ENCODE measurements around the gene INPP4A. TPM values are rescaled to one million over a fixed set of nuclear protein-coding genes. Genes with fewer than 3 reads are reported as not detected.

The INPP4A gene
- total and polyA plus RNA-seq, 2 of the 13 experiments (the other 11 are each of a cell fraction or from before 2014, with no cell fraction given), result 10.1 to 10.9 TPM

DNA sequence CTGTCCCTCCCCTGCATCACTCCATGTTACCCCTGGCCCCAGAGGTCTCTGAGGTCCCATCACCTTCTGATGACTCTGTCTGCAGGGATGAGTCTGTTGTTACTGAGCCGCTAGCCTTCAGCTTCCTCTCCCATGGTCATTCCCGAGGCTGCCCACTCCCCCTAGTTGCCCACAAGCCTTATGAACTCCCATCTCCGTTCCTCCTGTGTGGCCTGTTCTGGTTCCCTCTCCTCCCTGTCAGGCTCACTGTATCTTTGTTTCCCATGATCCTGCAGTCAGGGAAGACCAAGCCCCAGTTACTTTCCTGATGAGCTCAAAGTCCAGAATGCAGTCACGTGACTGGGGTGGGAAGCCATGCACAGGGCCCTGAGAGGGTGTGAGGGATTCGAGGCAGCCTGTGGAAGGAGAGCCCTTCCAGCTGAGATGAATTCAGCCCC, 39.5 kb downstream of the INPP4A start (continued):
- TF ChIP-seq ZSCAN9 (CRISPR knock-in tag; IDR thresholded peaks at IDR 0.05; ENCODE audit: borderline replicate concordance) (peak; percentile 75; the same call in 1 of the 2 replicates), RNF2 (conservative IDR thresholded peaks at IDR 0.05; ENCODE audit: low read depth) (peak; percentile 57; the same call in 1 of the 2 replicates), ZNF317 (CRISPR knock-in tag; IDR thresholded peaks at IDR 0.05) (0 out of 2 replicates have a peak, but pooled peaks have one; percentile 66), ZNF24 (IDR thresholded peaks at IDR 0.05) (no peak), MYC (CRISPR knock-in tag; IDR thresholded peaks at IDR 0.05; ENCODE audit: borderline replicate concordance) (0 out of 2 replicates have a peak, but pooled peaks have one; percentile 27), ZNF589 (CRISPR knock-in tag; conservative IDR thresholded peaks at IDR 0.05) (peak; percentile 57; the same call in 1 of the 2 replicates)
- TF ChIP-seq, protein P1, sequence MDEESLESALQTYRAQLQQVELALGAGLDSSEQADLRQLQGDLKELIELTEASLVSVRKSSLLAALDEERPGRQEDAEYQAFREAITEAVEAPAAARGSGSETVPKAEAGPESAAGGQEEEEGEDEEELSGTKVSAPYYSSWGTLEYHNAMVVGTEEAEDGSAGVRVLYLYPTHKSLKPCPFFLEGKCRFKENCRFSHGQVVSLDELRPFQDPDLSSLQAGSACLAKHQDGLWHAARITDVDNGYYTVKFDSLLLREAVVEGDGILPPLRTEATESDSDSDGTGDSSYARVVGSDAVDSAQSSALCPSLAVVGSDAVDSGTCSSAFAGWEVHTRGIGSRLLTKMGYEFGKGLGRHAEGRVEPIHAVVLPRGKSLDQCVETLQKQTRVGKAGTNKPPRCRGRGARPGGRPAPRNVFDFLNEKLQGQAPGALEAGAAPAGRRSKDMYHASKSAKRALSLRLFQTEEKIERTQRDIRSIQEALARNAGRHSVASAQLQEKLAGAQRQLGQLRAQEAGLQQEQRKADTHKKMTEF (CRISPR knock-in tag; IDR thresholded peaks at IDR 0.05), result no peak
- TF ChIP-seq, protein P2, sequence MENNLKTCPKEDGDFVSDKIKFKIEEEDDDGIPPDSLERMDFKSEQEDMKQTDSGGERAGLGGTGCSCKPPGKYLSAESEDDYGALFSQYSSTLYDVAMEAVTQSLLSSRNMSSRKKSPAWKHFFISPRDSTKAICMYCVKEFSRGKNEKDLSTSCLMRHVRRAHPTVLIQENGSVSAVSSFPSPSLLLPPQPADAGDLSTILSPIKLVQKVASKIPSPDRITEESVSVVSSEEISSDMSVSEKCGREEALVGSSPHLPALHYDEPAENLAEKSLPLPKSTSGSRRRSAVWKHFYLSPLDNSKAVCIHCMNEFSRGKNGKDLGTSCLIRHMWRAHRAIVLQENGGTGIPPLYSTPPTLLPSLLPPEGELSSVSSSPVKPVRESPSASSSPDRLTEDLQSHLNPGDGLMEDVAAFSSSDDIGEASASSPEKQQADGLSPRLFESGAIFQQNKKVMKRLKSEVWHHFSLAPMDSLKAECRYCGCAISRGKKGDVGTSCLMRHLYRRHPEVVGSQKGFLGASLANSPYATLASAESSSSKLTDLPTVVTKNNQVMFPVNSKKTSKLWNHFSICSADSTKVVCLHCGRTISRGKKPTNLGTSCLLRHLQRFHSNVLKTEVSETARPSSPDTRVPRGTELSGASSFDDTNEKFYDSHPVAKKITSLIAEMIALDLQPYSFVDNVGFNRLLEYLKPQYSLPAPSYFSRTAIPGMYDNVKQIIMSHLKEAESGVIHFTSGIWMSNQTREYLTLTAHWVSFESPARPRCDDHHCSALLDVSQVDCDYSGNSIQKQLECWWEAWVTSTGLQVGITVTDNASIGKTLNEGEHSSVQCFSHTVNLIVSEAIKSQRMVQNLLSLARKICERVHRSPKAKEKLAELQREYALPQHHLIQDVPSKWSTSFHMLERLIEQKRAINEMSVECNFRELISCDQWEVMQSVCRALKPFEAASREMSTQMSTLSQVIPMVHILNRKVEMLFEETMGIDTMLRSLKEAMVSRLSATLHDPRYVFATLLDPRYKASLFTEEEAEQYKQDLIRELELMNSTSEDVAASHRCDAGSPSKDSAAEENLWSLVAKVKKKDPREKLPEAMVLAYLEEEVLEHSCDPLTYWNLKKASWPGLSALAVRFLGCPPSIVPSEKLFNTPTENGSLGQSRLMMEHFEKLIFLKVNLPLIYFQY (CRISPR knock-in tag; IDR thresholded peaks at IDR 0.05; ENCODE audit: borderline replicate concordance), result 0 out of 2 replicates have a peak, but pooled peaks have one; percentile 42
- TF ChIP-seq, protein P3, sequence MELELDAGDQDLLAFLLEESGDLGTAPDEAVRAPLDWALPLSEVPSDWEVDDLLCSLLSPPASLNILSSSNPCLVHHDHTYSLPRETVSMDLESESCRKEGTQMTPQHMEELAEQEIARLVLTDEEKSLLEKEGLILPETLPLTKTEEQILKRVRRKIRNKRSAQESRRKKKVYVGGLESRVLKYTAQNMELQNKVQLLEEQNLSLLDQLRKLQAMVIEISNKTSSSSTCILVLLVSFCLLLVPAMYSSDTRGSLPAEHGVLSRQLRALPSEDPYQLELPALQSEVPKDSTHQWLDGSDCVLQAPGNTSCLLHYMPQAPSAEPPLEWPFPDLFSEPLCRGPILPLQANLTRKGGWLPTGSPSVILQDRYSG (CRISPR knock-in tag; IDR thresholded peaks at IDR 0.05), result peak; percentile 50; the same call in 1 of the 2 replicates
